Activated CD4-positive, alpha-beta T cell treated with anti-CD3 and anti-CD28 coated beads, Interleukin-2, amount 50 U/mL, for 4 hours (primary cell): ENCODE results near the gene CRIP2.

Source experiments
- DNase-seq, 2 experiments: peaks; one replicate each; pipeline ENCODE4 v3.0.0-alpha.2; 2020

CRIP2 gene, protein sequence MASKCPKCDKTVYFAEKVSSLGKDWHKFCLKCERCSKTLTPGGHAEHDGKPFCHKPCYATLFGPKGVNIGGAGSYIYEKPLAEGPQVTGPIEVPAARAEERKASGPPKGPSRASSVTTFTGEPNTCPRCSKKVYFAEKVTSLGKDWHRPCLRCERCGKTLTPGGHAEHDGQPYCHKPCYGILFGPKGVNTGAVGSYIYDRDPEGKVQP

DNA sequence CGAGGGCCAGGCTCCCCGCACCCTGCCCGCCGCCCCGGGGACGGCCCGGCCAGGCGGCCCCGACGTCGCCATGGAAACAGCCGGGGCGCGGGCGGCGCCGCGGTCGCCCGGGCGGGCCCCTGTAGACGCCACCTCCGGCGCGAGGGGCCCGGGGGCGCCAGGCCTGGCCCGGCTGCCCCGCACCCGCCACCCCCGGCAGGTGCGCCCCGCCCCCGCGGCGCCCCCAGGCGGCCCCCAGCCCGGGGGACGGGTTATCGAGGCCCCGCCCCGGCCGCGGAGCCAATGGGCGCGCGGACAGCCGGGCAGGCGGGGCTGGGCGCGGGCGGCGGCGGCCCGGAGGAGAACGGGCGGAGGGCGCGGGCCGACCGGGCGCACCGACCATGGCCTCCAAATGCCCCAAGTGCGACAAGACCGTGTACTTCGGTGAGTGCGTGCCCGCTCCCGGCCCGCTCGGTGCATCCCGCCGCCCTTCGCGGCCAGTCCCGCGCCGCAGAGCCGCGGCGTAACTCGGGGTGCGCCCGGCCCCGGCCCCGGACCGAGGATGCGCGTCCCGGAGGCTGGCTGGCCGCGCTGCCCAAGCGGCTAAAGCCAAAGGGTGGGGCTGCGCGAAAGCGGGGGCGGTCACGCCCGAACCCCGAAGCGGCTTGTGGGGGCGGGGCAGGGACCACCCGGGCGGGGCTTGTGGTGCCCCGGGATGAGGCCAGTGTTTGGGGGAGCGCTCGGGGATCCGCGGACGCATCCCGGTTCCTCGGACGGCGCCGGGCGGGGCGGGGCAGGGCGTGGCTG is at the start of gene CRIP2:
CRIP2 (plus strand) TSS at position 339 of the 786 bp plus-strand sequence; CDS start at position 381, 42 bp downstream.
- DNase-seq, result no peak

DNA sequence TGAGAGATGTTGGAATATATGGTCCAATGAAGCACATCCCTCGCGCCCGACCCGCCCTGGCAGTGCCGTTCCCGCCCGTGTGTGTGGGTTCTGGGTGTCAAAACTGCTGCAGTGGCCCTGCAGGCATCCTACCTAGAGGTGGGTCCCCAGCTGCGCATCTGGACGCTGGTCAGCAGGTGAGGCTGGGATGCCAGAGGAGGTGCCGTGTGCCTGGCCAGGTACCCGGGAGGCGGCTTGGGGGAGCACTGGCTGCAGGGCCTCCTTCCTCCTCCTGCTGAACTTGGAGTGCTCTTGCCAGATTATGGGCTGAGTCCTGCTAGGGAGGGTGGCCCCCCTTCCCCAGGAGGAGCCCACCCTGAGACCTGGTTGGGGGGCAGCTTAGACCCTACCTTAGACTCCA is 49.8 kb upstream of the CRIP2 start:
- DNase-seq, result no peak

DNA sequence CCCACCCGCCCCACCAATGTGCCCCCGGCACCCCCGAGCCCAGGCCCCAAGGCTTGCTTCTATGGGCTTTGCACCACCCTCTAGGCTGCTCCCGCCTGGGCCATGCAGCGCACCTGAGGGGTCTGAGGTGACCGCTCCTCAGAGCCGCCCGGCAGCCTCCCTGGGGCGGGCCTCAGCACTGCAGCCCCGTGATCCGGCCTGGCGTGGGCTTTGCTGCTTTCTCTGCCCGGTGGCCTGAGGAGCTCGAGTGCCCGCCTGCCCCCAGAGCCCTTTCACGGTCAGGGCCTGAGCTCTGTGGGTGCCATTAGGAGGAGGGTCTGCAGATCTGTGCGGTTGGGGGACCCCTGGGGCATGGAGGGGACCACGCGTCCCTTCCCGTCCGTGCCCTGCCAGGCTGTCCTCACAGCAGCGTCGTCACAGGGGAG is 48.8 kb upstream of the CRIP2 start:
- no peak for DNase-seq

DNA sequence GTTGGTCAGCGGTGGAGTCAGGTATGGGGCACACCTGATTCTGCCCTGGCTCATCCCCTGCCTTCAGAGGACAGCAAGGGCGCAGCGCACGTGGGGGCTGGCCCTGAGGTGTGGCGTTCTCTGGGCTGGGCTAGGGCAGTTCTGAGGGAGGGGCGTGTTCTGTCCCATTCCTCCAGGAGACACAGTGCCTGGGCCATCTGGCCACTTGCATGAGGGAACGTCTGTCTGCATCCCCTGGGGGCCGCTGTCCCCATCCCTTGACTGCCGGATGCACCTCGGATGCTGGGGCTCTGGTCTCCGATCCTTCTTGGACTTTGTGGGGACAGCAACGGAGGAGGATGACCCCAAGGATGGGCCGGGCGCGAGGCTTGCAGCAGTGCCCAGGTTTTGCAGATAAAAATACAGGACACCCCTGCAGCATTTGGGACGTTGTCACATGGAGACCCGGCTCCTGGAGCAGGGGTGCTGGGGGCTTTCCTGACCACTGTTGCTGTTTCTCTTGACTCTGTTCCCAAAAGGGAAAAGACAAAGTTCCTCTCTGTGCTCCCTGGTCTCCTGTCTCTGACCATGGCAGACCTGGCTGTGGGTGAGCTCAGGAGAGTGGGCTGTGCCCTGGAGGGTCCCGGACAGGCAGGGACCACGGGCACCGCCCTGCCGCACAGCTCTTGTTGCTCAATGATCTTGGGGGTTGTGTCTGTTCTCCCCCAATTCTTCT is 48.0 kb upstream of the CRIP2 start:
- DNase-seq, result no peak

DNA sequence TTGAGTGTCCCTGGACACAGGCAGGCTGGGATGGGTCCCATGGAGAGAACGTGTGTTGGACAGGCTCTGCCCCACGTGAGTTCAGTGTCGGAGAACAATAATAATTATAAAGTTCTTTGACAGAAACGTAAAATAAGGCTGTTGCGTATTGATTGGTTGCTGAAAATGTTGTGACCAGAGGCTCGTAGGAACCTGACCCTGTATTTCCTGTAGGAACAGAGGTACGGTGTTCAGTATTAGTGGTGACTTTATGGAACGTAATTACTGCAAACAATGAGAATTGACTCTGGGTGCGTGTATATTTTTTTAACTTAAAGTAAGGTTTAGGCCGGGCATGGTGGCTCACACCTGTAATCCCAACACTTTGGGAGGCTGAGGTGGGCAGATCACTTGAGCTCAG is 47.2 kb upstream of the CRIP2 start:
- no peak for DNase-seq

DNA sequence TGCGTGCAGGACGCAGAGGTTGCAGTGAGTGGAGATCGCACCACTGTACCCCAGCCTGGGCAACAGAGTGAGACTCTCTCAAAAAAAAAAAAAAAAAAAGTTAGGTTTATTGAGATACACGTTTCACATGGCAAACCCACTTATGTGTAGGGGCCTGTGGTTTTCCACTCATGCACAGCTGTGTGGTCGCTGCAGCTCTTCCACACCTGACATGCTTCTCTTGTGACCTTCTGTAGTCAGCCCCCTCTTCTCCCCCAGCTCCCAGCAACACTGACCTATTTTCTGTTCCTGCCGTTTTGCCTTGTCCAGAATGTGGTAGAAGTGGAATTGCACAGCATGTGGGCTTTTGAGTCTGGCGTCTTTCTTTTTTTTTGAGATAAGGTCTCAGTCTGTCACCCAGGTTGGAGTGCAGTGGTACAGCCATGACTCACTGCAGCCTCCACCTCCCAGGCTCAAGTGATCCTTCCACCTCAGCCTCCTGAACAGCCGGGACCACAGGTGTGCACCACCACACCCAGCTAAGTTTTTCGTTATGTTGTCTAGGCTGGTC is 46.6 kb upstream of the CRIP2 start:
- no peak for DNase-seq

DNA sequence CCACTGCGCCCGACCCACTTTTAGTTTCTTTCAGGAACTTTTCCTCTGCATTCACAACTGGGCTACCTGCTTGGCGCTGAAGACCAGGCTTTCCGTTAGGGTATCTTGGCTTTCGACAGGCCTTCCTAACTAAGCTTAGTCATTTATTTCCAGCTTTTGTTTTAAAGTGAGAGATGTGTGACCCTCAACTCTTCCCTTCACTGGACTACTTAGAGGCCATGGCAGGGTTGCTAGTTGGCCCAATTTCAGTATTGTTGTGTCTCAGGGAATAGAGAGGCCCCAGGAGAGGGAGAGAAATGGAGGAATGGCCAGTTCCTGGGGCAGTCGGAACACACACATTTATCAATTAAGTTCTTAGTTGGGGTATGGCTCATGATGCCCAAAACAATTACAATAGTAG is 44.6 kb upstream of the CRIP2 start:
- no peak for DNase-seq

DNA sequence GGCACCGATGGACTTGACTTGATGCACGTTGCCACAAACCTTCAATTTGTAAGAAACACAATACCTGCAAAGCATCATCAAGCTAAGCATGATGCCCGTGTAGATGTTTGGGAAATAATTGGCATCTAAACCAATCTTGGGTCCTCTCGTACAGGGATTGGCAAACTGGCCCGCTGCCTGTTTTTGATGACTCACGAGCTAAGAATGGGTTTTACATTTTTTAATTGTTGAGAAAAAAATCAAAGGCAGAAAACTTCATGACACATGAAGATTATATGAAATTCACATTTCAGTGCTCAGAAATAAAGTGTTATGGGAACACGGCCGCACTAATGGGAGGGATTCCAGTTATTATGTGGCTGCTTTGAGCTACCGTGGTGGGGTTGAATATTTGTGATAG is 44.1 kb upstream of the CRIP2 start:
- DNase-seq, result no peak

DNA sequence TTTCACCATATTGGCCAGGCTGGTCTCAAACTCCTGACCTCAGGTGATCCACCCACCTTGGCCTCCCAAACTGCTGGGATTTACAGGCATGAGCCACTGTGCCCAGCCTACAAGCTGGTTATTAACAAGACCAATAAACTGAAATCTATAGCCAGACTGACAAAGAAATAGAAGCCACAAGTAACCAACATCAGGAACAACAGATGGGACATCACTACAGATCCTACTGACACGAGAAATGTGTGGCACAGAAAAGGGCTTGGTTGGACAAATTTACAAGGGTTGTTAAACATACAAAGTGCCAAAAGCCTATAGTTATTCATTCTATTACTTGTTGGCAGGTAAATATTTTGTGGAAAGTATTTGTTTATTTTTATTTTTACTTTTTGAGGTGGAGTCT is 43.4 kb upstream of the CRIP2 start:
- DNase-seq, result no peak

DNA sequence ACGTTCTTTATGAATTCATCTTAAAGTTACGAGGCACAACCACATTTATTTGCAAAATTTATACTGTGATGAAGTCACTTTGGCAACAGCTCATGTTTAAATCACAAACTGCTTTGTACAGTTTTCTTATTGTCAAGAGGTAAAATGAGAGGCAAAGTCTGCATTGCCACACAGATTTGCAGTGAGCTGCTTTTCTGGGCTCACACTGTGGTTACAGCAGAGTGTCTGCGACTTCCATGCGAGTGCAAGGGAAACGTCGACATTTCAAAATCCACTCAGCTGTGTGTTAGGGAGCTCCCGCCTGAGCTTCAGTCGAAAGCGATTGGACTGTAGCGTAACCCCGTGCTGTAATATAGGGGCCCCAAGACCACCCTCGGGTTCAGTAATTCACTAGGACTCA is 42.0 kb upstream of the CRIP2 start:
- no peak for DNase-seq

DNA sequence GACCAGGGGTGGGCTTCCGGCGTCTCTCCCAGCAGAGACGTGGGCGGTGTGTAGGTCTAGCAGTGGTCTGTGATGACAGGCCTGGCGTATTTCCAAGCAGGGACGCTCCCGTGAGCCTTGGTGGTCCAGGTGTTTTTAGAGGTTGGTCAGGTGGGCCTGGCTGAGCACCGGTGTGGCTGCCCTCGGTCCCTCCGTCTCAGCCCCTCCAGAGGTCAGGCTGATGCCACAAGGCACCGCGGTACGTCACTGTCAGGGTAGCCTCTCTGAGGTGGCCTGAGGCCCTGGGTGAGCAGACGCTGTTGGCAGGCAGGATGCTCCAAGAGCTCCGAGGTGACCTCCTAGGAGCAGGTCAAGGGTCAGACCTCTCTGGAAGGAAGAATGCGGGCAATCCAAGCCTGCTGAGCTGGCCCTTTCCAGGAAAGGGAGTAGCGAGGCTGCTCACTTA is 41.4 kb upstream of the CRIP2 start:
- DNase-seq, result no peak

DNA sequence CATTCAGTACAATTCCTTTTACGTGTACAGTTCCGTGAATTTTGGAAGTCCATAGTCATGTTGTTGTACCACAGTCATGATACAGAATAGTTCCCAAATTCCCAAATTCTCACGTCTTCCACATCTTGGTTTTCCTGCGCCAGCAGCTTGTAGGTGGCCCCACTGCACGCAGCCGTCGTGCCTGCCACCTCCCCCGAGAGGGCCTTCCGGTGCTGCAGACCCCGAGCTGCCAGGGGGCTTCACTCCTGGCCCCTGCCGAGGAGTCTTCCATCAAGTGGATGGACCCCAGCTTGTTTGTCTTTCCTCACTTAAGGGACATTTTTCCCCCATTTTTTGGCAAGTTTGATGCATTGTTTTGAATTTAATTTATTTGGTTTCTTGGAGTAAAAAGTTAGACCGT is 38.2 kb upstream of the CRIP2 start:
- DNase-seq, result no peak

DNA sequence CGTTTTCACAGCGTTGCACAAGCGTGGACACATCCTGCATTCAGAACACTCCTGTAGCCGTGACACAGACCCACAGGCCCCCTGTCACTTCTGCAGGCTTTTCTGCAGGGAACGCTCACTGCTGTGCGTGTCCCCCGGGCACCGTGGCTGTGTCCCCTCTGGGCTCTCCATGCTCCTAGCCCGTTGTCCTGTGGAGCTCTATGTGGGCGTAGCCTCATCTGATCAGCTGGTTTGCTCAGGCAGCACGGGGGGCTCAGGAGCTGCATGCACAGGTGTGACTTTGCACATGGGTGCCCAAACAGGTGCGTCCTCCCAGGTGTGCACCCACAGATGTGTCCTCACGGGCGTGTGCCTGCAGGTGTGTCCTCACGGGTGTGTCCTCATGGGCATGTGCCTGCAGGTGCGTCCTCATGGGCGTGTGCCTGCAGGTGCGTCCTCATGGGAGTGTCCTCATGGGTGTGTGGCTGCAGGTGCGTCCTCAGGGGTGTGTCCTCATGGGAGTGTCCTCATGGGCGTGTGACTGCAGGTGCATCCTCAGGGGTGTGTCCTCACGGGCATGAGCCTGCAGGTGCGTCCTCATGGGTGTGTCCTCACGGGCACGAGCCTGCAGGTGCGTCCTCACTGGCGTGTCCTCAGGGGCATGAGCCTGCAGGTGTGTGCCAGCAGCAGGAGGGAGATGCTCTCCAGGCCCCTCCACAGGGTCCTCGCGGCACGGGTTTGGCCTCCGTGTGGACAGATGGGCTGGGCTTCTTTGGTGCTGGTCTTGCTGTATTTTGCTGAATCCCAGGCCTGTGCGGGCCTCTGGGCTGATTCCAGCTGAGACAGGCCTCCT is 37.5 kb upstream of the CRIP2 start:
- DNase-seq, result no peak

DNA sequence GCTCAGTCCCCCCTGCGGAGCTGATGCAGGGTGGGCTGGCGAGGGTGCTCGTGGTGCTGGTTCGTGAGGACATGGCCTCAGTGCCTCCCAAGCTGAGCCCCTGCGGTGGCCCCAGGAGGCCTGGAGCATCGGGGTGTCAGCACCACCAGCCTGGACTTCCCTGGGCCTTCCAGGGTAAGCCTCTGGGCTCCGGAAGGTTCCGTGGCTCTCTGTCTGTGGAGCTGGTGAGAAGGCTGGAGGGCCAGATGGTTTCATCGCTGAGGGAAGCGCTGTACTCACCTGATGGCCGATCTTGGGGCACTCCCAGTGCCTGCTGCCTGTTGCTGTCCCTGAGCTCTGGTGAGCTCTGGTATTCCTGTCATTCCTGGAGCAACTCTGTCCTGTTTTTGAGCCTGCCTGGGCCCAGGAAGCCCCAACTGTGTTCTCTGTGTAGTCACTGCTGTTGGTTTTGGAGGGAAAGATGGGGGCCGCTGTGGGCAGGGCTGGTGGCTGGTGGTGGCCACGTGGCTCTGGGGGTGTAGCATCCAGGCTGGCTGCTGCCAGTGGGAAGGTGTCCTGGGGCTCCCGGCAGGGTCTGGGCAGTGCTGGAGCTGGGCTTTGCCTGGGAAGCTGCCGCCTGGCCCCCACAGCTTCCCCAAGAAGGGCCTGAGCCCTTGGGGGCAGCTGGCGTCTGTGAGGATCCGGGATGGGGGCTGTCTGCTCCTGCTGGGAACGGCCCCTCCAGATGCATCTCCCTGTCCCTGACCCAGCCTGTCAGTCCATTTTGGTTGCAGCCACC is 36.7 kb upstream of the CRIP2 start:
- DNase-seq, result no peak

DNA sequence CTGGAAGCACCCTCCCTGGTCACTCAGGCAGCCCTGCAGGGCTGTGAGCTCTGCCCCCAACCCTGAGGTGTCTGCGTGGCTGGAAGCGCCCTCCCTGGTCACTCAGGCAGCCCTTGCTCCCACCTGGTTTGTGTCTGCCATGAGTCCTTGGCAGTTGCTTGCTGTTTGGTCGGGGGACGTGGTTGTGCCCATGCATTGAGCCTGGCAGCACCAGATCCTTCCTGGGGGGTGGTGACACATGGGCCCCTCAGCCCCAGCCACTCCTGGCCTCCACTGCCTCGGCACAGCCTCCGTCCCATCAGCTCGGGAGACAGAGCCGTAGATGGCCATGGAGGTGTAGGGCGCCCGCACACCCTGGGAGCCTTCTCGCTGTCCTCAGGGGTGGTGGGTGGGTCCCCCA is 35.4 kb upstream of the CRIP2 start:
- no peak for DNase-seq

DNA sequence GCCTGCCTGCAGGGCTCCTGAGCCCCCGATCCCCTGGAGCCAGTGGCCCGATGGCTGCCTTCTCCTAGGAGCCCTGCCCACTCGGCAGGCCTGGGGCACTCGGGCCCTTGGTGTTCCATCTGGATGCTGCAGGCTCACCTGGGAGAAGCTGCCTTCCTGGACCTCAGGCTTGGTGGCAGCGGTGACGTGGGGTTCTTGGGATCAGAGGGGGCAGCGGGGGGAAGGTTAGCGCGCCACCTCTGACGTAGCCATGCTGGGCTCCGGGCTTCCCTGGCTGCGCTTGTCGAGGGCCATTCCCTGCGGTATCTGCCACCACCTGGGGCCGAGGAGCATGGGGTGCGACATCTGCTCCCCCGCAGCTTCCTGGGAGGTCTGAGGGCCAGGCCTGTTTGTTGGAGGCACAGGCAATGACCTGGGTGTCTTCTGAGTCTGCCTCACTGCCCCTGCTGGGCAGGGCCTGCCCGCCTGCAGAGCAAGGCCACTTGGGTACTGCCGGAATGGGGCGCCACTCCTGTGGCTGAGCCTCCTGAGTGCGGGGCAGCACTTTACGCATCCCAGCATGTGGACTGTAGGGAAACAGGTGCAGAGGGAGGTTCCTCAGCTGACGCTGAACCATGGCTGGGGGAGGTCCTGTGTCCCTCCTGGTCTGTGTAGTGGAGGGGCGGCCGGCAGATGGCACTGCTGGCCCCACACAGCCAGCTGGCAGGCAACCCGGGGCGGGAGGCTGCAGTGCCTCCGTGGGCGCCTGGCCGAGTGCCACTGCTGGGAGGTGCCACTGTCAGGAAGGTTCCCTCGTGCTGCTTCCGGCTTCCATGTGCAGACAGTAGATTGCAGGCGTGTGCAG is 34.7 kb upstream of the CRIP2 start:
- no peak for DNase-seq

DNA sequence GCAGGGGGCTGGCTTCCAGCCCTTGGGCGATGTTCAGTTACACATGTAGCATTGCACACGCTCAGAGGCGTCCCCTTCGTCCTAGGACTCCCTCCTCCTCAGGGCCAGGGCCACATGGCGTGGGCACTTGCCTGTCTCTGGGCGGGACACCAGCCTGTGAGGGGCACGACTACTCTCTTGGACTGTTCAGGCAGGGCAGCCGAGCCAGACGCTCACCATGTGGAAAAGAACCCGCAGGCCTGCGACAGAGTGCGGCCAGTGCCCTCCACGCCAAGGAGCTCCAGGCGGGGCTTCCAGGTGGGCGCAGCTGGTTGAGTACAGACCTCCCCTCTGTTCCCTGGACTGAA is 34.1 kb upstream of the CRIP2 start:
- no peak for DNase-seq

DNA sequence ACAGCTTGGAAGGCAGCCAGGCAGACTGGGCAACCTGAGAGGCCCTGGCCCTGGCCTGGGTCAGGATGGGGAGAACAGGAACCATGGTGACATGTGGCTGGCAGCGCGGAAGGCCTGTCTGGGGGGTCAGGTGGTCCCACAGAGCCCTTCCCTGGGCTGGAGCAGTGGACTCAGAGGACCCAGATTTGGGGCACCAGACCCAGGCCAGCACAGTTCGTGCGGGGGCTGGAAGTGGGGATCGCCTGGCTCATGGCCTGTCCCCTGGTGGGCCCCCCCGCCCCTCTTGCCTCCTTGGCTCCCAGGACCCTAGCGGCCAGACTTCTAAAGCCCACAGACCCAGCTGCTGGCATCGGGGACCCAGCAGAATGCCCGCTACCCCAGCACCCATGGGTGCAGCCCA is 33.6 kb upstream of the CRIP2 start:
- no peak for DNase-seq

DNA sequence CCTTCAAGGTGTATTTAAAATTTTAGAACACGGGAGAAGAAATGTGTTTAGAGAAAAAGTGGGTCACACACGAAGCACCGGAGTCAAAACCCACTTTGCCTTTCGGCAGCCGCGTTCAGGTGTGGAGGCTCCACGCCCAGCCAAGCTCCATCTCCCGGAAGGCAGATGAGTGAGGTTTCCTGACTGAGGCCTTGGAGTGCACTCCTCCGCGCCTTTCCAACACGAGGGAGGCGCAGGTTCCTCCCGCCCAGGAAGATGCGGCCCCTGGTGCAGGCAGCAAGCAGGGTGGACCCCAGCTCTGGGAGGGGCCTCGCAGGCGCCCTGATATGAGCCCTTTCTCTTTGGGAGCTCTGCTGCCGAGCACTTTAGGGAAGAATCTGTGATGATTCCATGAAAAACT is 32.5 kb upstream of the CRIP2 start:
- DNase-seq, result no peak

DNA sequence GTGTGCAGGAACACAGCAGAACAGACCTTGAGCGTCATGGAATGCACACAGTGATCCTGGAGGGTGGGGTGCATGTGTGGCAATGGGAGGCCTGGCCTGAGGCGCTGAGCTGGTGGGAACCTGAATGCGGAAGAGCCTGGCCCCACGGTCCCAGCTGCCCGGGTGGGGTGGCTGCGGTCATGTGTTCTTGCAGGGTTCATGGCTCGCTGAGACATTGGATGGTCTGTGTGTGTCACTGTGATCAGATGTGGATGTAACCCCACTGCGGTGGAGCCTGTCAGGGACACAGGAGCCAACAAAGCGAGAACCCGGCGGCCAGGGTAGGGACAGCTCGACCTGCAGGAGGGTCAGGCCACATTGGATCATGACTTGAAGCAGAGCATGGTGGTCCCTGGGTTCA is 31.8 kb upstream of the CRIP2 start:
- no peak for DNase-seq

DNA sequence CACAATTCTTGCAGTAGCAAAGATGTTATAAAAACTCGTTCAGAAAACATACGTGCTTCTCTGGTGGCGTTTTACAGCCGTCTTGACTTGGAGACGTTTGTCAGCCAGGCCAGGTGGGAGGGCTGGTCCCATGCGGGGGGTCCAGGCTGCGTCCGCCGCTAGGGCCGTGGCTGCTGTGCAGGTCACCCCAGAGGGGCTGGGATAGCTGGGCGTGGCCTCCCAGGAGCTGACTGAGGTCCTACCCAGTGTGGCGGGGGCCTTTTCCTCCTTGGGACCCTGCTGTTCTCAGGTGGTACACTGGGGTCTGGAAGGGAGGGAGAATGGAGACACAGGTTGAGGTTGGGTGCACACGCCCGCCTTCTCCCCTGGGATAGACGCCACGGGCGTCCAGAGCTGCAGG is 29.8 kb upstream of the CRIP2 start:
- DNase-seq, result no peak
